ENCODE data around the gene PRKAG2. TPM values are rescaled to one million over a fixed set of nuclear protein-coding genes. Genes with fewer than 3 reads are reported as not detected.

PRKAG2 gene
- total RNA-seq, 1 donor from 2014 or later = 15.7 TPM

DNA sequence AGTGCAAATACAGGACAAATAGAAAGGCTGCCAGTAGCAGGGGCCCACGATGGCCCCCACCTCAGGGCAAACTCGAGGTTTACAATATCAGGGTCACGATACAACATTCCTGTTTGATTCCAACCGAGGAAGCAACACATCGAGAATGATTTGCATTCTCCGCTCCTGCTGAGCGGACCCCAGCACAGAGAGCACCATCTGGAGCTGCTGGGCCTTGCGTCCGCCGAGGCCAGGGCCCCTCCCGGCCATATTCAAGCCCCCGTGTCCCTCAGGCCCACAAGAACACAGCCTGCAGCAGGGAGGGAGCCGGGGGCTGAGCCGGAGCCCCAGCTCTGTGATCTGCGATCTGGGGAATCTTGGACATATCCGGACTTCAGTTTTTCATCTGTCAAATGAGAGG, 84.3 kb downstream of the PRKAG2 start:
- Mint-ChIP-seq H3K27me3 (ENCODE audit: low read depth) (peaks cover 3% of the 10 kb centered on the region), H3K4me3 (no peak overlapping the region), H3K9me3 (no peaks in the 10 kb centered on the region), H3K27ac (no peak overlapping the region), H3K4me1 (no peaks in the 10 kb centered on the region), H3K36me3 (no peaks in the 10 kb centered on the region)
- DNase-seq (ENCODE audit: low spot score in 2 of 2, unreplicated experiment in 2 of 2) = no peak
- TF ChIP-seq, protein P1, sequence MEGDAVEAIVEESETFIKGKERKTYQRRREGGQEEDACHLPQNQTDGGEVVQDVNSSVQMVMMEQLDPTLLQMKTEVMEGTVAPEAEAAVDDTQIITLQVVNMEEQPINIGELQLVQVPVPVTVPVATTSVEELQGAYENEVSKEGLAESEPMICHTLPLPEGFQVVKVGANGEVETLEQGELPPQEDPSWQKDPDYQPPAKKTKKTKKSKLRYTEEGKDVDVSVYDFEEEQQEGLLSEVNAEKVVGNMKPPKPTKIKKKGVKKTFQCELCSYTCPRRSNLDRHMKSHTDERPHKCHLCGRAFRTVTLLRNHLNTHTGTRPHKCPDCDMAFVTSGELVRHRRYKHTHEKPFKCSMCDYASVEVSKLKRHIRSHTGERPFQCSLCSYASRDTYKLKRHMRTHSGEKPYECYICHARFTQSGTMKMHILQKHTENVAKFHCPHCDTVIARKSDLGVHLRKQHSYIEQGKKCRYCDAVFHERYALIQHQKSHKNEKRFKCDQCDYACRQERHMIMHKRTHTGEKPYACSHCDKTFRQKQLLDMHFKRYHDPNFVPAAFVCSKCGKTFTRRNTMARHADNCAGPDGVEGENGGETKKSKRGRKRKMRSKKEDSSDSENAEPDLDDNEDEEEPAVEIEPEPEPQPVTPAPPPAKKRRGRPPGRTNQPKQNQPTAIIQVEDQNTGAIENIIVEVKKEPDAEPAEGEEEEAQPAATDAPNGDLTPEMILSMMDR (IDR thresholded peaks at IDR 0.05; ENCODE audit: unreplicated experiment) = no peak

DNA sequence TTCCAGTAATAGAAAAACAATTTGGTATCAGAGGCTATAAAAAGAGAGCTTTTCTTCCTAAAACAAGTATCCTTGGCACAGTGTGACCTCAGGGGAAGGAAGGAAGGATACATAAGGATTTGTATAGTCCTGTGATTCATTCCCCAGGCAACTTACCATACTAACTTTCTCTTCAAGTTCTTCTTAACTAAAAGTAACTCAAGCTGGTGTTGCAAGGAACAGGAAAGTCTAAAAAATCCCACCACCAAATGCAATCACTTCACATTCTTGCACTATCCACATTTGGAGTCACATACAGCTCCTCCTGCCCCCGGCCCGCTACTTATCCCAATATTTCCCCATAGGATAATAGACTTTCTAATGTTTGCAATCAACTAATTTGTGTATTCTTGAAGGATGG, 84.8 kb downstream of the PRKAG2 start:
- Mint-ChIP-seq H3K4me1 (no peaks in the 10 kb centered on the region), H3K36me3 (no peaks in the 10 kb centered on the region), H3K4me3 (no peak overlapping the region), H3K27me3 (ENCODE audit: low read depth) (peaks cover 9% of the 10 kb centered on the region), H3K27ac (no peak overlapping the region), H3K9me3 (no peaks in the 10 kb centered on the region)
- TF ChIP-seq, protein P1 (IDR thresholded peaks at IDR 0.05; ENCODE audit: unreplicated experiment) = no peak
- DNase-seq (ENCODE audit: low spot score in 2 of 2, unreplicated experiment in 2 of 2) = no peak

DNA sequence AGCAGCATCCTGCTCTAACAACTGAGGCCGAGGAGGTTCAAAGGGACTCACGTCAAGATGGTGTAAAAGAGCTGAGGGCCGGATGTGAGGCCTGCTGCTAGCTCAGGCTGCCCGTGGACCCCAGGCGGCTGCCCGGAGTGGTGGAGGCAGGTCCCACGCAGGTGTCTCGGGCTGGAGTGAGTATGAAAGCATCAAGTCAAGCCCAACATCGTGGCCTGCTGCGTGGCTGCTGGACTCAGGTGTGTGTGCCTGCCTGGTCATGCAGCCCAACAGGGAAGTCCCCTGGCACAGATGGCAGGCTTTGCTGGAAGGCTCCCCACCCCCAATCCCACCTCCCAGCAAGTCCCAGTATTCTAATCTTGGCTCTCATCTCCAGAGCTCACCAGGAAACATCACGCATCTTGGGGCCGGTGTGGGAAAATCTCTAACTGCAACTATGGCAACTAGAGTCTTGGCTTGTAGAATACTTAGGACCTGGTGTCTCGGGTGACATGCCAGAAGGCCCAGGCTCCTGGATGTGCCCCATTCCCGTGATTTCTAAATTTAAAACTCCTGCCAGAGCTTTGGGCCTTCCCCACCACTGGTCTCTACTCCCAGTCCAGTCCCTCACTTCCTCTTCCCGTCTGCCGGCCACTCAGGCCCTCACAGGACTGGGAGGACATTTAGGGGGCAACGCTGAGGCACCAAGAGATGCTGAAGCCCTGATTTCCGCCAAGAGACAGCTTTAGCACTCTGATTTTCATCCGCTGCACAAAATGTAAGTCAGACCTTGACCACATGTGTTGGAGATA, 85.9 kb downstream of the PRKAG2 start:
- H3K27ac Mint-ChIP-seq = no peak overlapping the region
- no peak overlapping the region for H3K4me3 Mint-ChIP-seq
- H3K36me3 Mint-ChIP-seq = no peaks in the 10 kb centered on the region
- DNase-seq (ENCODE audit: low spot score in 2 of 2, unreplicated experiment in 2 of 2) = no peak
- no peaks in the 10 kb centered on the region for H3K9me3 Mint-ChIP-seq
- H3K4me1 Mint-ChIP-seq = no peaks in the 10 kb centered on the region
- H3K27me3 Mint-ChIP-seq (ENCODE audit: low read depth) = peaks cover 14% of the 10 kb centered on the region
- TF ChIP-seq, protein P1 (IDR thresholded peaks at IDR 0.05; ENCODE audit: unreplicated experiment) = no peak

DNA sequence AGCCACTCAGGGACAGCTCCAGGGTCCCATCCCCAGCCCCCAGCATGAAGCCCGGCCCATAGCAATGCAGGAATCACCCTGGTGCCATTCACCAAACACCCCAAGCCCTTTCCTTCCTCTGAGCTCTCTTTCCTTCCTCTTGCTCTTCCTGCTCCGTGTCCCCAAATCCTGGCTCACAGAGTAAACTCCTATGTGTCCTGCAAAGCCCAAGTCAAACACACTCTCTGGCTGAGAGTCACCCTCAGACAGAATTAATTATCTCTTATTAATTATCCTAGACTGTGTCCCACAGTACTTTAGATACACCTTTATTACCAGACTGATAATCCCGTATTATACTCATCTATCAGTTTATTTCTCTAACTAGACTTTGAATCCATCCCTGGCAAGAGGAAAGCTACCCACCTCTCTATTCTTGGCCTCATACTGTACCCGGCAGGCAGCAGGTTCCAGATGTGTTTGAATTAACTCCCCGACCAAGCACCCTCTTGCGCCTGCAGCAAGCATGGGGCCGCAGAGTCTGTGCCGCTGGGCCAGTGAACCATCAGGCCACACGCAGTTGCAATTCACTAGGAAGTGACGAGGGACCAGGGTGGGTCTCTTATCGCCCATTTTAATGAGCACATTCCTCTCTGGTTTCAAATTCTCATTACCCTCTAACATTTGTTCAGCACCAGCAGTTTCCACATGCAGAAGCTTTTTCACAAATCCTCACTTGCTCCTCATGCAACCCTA, 86.7 kb downstream of the PRKAG2 start:
- no peak for DNase-seq (ENCODE audit: low spot score in 2 of 2, unreplicated experiment in 2 of 2)
- Mint-ChIP-seq H3K27me3 (ENCODE audit: low read depth) (peaks cover 16% of the 10 kb centered on the region), H3K4me3 (no peak overlapping the region), H3K4me1 (no peaks in the 10 kb centered on the region), H3K9me3 (no peaks in the 10 kb centered on the region), H3K36me3 (no peaks in the 10 kb centered on the region), H3K27ac (no peak overlapping the region)
- TF ChIP-seq, protein P1 (IDR thresholded peaks at IDR 0.05; ENCODE audit: unreplicated experiment) = no peak

DNA sequence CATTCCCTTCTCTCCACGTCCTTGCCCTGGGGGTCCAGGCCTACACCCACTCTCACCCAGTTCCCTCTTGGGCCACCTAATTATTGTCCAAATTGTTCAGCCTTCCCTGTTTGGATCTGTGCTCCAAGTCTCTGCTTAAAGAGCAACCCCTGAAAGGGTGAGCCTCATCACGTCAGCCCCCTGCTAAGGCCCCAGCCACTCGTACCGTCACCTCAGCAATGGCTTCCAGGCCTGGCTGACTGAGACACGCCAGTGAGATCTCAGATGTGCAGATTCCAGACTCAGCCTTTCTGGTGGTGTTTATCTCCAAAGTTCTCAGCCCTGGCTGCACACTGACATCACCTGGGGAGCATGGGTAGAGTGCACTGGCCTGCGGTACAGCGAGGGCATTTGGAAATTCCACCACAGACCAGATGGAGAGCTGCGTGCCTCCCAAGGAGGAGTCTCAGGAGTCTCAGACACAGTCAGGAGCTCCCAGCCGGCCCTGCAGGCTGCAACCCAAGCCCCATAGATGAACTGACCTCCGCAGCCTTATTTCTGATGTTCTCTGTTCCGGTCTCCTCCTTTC, 87.5 kb downstream of the PRKAG2 start:
- Mint-ChIP-seq H3K27me3 (ENCODE audit: low read depth) (peaks cover 17% of the 10 kb centered on the region), H3K4me3 (no peak overlapping the region), H3K9me3 (no peaks in the 10 kb centered on the region), H3K36me3 (no peaks in the 10 kb centered on the region), H3K4me1 (no peaks in the 10 kb centered on the region), H3K27ac (no peak overlapping the region)
- TF ChIP-seq, protein P1 (IDR thresholded peaks at IDR 0.05; ENCODE audit: unreplicated experiment) = no peak
- no peak for DNase-seq (ENCODE audit: low spot score in 2 of 2, unreplicated experiment in 2 of 2)
